ENCODE measurements around the gene CTRB1.
"Not testable (repeated sequence)": the region's sequence is repeated elsewhere in the genome, so short reads cannot be mapped to it uniquely, and the experiment has no call there.

- not testable (repeated sequence) for TF ChIP-seq CTBP1 (IDR thresholded peaks at IDR 0.05; ENCODE audit: borderline replicate concordance); FOXM1 (IDR thresholded peaks at IDR 0.05; ENCODE audit: borderline replicate concordance); ZNF384 (IDR thresholded peaks at IDR 0.05); HDGF (IDR thresholded peaks at IDR 0.05; ENCODE audit: borderline replicate concordance); FOXK2 (IDR thresholded peaks at IDR 0.05); ELF4 (IDR thresholded peaks at IDR 0.05); FOXA1 (IDR thresholded peaks at IDR 0.05); ARNT (IDR thresholded peaks at IDR 0.05)
These were observed 50.6 kb downstream of the CTRB1 start for GRCh38 chr16:75269358-75269757.

All from HEK293T (cell line).